Activated naive CD8-positive, alpha-beta T cell treated with anti-CD3 and anti-CD28 coated beads, Interleukin-2, amount 10 ng/mL, durations not matched to agents 7 days and 5 days (primary cell): ENCODE measurements around the gene TTC24. TPM values are rescaled to one million over a fixed set of nuclear protein-coding genes. Genes with fewer than 3 reads are reported as not detected.
A peak's percentile ranks its signal among the peaks of the same experiment; 100 is the strongest.
"Not testable (repeated sequence)": the region's sequence is repeated elsewhere in the genome, so short reads cannot be mapped to it uniquely, and the experiment has no call there.

Experiments
- ATAC-seq: fragments of 150-1000 bp; cut with Tn5 transposase; one replicate; pipeline ENCODE4 v1.10.0; 2021; ENCODE audit warnings: low read depth, moderate library complexity
- POLR2A ChIA-PET: fragments of 350-600 bp; sonication (Branson Sonifier 250); formaldehyde crosslinking; loops from one replicate; lab custom pipeline; 2021; ENCODE audit warnings: antibody characterized with exemption; lab: Charles Lee
- DNase-seq: peaks from one replicate; pipeline ENCODE4 v3.0.0; 2021
- H3K27ac Mint-ChIP-seq: one replicate; pipeline ENCODE4 v1.8.0; 2022; ENCODE audit warnings: mild to moderate bottlenecking, mixed read lengths
- H3K27me3 Mint-ChIP-seq: one replicate; pipeline ENCODE4 v1.8.0; 2022; ENCODE audit warnings: mild to moderate bottlenecking, moderate library complexity, mixed read lengths
- H3K36me3 Mint-ChIP-seq: one replicate; pipeline ENCODE4 v1.8.0; 2021; ENCODE audit warnings: mild to moderate bottlenecking, mixed read lengths
- H3K4me1 Mint-ChIP-seq: one replicate; pipeline ENCODE4 v1.8.0; 2021; ENCODE audit warnings: mixed read lengths
- H3K4me3 Mint-ChIP-seq: one replicate; pipeline ENCODE4 v1.8.0; 2022; ENCODE audit warnings: mild to moderate bottlenecking, moderate library complexity, mixed read lengths
- H3K9me3 Mint-ChIP-seq: one replicate; pipeline ENCODE4 v1.8.0; 2021; ENCODE audit warnings: mixed read lengths
- total RNA-seq, 2 experiments: library from RNA; stranded (reverse); gene quantifications; one replicate each; pipeline ENCODE4 v1.2.3, GENCODE V29; 2021

Gene TTC24
- total RNA-seq, 2 experiments from 2014 or later, result 22.7 to 24.1 TPM

DNA sequence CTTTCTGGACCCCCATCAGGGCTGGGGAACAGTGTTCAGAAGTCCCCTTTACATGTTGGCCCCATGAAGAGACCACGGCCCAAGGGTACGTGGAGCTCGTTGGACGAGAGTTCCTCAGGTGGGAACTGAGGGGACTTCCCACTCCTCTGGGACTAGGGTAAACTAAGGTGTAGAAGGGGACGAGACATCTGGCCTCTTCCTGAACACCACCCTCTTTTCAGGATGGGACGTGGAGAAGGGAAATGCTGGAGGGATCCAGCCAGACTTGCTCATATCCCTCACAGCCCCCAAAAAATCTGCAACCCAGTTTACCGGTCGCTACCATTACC is 14.1 kb downstream of the TTC24 start:
- peaks cover 26% of the 10 kb centered on the region for H3K4me1 Mint-ChIP-seq
- no peak for DNase-seq
- no peaks in the 10 kb centered on the region for H3K27me3 Mint-ChIP-seq
- H3K27ac Mint-ChIP-seq, result no peak overlapping the region
- no peak for ATAC-seq
- no peaks in the 10 kb centered on the region for H3K9me3 Mint-ChIP-seq
- no peak overlapping the region for H3K4me3 Mint-ChIP-seq
- POLR2A ChIA-PET, result interaction anchor here (1.2 to 3.2 kb wide), 3 partner anchors 12 to 127 kb away, joined by 3 to 34 read pairs (median 5); partner anchors contain the start of gene MEF2D
- peaks cover 17% of the 10 kb centered on the region for H3K36me3 Mint-ChIP-seq

DNA sequence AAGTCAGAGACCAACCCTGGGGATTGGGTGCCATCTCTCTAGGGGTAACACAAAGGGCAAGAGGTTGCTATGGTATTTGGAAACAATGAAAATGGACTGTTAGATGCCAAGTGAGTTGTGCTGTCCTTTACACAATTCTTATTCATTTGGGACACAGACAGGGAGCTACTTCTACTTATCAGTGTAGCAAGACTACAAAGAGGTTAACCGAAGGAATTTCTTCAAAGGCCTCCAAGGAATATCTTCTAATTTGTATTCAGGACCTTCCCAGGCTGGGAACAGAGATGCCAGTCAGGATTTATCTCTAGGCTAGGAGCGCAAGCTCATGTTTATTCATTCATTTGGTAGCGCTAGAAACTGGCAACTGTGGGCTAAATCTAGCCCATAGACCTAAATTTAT is 14.7 kb downstream of the TTC24 start:
- ATAC-seq, result no peak
- peaks cover 31% of the 10 kb centered on the region for H3K4me1 Mint-ChIP-seq
- DNase-seq, result no peak
- H3K27ac Mint-ChIP-seq, result no peak overlapping the region
- H3K36me3 Mint-ChIP-seq, result peaks cover 19% of the 10 kb centered on the region
- POLR2A ChIA-PET, result interaction anchor here (0.9 to 1.1 kb wide), 2 partner anchors 12 to 24 kb away, joined by 3 read pairs; no protein-coding TSS in a partner anchor
- no peaks in the 10 kb centered on the region for H3K9me3 Mint-ChIP-seq
- H3K4me3 Mint-ChIP-seq, result no peak overlapping the region
- H3K27me3 Mint-ChIP-seq, result no peaks in the 10 kb centered on the region

DNA sequence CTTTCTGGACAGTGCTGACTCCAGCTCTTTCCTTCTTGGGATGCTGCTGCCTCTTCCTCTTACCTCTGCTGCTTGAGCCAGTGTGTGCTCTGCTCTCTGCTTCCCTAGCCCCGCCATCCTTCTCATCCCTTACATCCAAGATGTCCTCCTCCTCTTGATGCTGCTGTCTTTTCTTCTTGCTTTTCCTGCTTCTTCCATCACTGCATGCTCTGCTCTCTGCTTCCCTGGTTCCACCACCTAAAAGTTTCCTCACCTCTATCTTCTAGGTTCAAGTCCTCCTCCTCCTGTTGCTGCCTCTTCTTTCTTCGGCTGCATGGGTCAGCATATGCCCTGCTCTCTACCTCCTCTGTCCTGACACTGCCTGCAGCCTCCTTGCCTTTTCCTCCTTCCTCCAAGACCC is 15.5 kb downstream of the TTC24 start:
- no peak for DNase-seq
- Mint-ChIP-seq H3K4me3 (no peak overlapping the region), H3K4me1 (peaks cover 35% of the 10 kb centered on the region), H3K36me3 (peaks cover 21% of the 10 kb centered on the region), H3K27me3 (no peaks in the 10 kb centered on the region), H3K9me3 (no peaks in the 10 kb centered on the region), H3K27ac (peak overlapping the region; percentile 41)
- no peak for ATAC-seq
- POLR2A ChIA-PET, result interaction anchor here (0.9 to 1.1 kb wide), 2 partner anchors 13 to 24 kb away, joined by 3 read pairs; no protein-coding TSS in a partner anchor

DNA sequence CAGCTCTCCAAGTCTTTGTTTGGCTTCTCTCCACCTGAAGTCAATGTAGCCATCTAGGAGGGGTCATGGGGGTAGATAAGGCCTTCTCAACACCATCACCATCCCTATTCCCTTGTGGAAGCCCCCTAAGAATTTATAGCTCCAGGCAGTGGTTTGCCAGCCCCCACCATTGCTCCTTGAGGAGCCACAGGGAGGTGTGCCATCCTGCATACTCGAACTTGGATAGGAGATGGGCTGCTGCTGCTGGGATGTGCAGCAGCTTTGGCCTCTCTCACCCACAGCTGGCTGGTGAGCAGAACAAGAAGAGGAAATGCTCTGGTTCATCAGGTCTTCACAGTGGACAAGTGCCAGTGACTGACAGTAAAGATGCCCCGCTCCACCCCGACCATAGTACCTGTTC is 16.9 kb downstream of the TTC24 start:
- POLR2A ChIA-PET, result no interaction called here
- Mint-ChIP-seq H3K27me3 (no peaks in the 10 kb centered on the region), H3K4me1 (peaks cover 31% of the 10 kb centered on the region), H3K4me3 (no peak overlapping the region), H3K27ac (no peak overlapping the region), H3K36me3 (peaks cover 21% of the 10 kb centered on the region), H3K9me3 (no peaks in the 10 kb centered on the region)
- DNase-seq (no peak), ATAC-seq (no peak)

DNA sequence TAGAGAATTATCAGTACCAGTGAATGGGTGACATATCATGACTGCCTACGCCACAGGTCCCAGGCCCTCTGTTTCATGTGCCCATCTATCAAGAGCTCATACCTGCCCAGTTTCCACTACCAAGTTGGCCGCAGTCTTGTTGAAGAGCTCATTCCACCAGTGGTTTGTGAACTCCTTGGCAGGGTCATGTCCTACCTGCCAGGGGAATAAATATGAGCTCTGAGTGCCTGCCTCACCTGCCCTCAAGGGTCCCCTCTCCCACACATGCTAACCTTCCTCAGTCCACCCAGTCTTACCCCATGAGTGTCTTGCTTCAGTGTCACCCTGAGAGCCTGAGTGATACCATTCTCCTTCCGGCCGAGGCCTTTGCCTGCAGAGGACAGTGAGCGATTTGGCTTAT is 18.6 kb downstream of the TTC24 start:
- peaks cover 34% of the 10 kb centered on the region for H3K4me1 Mint-ChIP-seq
- peaks cover 20% of the 10 kb centered on the region for H3K36me3 Mint-ChIP-seq
- no peak for DNase-seq
- no peak for ATAC-seq
- POLR2A ChIA-PET, result interaction anchor here (1.4 kb wide), 1 partner anchor 97 kb away, joined by 4 read pairs; no protein-coding TSS in a partner anchor
- H3K27ac Mint-ChIP-seq, result no peak overlapping the region
- H3K27me3 Mint-ChIP-seq, result no peaks in the 10 kb centered on the region
- no peaks in the 10 kb centered on the region for H3K9me3 Mint-ChIP-seq
- no peak overlapping the region for H3K4me3 Mint-ChIP-seq

DNA sequence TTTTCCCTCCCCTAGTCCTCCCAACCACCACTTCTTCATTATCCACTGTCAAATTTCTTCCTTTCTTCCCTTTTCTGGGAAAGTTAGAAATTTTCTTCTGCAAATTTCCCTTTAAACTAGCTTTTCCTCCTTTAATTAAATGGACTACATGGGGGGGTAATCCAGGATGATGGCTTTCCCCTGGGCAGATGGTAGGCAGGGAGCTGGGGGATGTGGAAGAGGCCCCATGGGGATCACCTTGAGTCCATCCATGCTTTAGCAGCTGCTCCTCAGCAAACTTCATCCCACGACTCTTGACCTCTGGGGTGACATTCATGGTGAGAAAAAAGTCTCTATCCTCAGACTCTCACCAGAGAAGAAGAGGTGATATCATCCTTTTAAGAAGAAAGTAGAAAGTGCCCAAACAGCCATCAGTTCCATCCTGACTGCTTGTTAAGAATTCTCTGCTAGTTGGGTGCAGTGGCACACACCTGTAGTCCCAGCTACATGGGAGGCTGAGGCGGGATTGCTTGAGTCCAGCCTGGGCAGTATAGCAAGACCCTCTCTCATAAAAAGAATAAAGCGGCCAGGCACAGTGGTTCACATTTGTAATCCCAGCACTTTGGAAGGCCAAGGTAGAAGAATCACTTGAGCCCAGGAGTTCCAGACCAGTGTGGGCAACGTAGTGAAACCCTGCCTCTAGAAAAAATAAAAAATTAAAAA is 19.4 kb downstream of the TTC24 start:
- Mint-ChIP-seq H3K36me3 (peaks cover 20% of the 10 kb centered on the region), H3K27ac (no peak overlapping the region), H3K4me1 (peaks cover 34% of the 10 kb centered on the region), H3K9me3 (no peaks in the 10 kb centered on the region), H3K27me3 (no peaks in the 10 kb centered on the region), H3K4me3 (no peak overlapping the region)
- DNase-seq, result no peak
- ATAC-seq, result no peak
- POLR2A ChIA-PET, result interaction anchor here (1.1 to 4.1 kb wide), 4 partner anchors 7 to 312 kb away, joined by 4 to 30 read pairs (median 12); partner anchors contain the start of gene NAXE

DNA sequence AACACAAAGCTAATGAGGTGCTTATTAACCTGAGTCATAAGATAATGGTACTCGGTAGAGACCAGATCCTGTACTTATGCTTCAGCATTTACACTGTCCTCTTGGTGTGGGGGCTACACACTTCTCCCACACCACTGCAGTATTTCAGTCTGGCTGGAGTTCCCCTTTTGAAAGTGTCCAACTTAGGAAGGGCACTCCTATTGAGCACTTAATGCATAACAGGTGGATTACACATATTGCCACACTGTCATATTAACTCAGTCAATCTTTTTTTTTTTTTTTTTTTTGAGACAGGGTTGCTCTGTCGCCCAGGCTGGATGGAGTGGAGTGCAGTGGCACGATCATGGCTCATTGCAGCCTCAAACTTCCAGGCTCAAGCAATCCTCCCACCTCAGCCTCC is 20.3 kb downstream of the TTC24 start:
- H3K4me1 Mint-ChIP-seq, result peaks cover 34% of the 10 kb centered on the region
- POLR2A ChIA-PET, result interaction anchor here (0.7 to 4.1 kb wide), 5 partner anchors 8 to 313 kb away, joined by 3 to 30 read pairs (median 9); partner anchors contain the start of genes MEF2D and NAXE
- H3K36me3 Mint-ChIP-seq, result peaks cover 19% of the 10 kb centered on the region
- no peaks in the 10 kb centered on the region for H3K27me3 Mint-ChIP-seq
- ATAC-seq, result no peak
- no peak overlapping the region for H3K27ac Mint-ChIP-seq
- no peaks in the 10 kb centered on the region for H3K9me3 Mint-ChIP-seq
- peak overlapping the region; percentile 99 for H3K4me3 Mint-ChIP-seq
- no peak for DNase-seq

DNA sequence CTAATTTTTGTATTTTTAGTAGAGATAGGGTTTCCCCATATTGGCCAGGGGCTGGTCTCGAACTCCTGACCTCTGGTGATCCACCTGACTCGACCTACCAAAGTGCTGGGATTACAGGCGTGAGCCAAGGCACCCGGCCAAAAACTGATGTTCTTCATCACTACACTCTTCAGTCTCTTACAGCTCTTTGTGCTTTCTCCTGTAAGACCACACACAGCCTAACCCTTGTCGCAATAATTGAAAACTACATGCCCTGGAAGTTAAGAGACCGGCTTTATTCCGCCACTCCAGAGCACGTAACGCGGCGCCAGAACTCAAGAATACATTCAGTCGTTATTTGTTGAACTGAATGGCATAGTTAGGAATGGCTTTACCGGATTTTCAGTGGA is 21.2 kb downstream of the TTC24 start:
- ATAC-seq, result peak; percentile 5
- Mint-ChIP-seq H3K4me3 (peak overlapping the region; percentile 99), H3K9me3 (no peaks in the 10 kb centered on the region), H3K27me3 (no peaks in the 10 kb centered on the region), H3K27ac (peak overlapping the region; percentile 96), H3K4me1 (peaks cover 30% of the 10 kb centered on the region), H3K36me3 (peaks cover 15% of the 10 kb centered on the region)
- no peak for DNase-seq
- POLR2A ChIA-PET, result interaction anchor here (1.8 to 4.1 kb wide), 3 partner anchors 9 to 96 kb away, joined by 8 to 30 read pairs (median 18); partner anchors contain the start of gene NAXE

DNA sequence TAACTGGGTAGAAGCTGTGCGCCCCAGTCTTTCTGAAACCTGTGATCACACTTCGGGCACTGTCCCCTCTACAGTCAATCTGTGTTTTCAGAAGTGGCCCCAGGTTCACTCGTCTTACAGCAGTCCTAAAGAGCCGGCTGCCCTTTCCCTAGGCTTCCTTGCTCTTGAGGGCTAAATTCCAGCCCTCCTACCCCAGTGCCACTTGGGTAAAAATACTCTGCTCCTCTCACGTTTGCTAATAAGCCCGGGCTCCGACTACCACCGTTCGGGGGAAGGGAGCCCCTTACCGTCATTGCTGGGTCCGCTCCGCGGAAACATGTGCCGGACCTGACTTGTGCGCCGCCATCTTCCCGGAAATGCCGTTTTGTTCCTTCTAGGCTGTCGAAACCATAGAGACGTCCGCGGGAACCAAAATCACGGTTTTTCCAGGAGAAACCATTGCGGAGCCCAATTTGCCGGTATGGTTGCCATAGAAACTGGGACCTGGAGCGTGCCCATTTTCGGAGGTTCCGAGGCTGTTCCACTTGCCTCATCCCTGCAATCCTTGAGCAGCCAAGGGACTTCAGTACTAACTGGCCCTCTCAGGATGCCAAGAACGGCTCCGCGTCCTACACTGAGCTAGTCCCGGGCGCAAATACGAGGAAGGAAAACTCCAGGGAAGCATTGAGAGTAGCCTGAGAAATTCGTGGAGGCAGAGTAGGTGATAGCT is 21.8 kb downstream of the TTC24 start, which contains the start of gene GPATCH4:
Gene GPATCH4, minus strand, starts transcription at position 358 of the 709 bp plus-strand sequence.
- Mint-ChIP-seq H3K27ac (peak within 1 kb of the TSS; percentile 96), H3K27me3 (no peaks in the 10 kb centered on the region), H3K4me3 (peak within 1 kb of the TSS; percentile 99), H3K9me3 (no peaks in the 10 kb centered on the region), H3K4me1 (peaks cover 29% of the 10 kb centered on the region), H3K36me3 (peaks cover 13% of the 10 kb centered on the region)
- peak; percentile 76 for ATAC-seq
- peak; percentile 84 for DNase-seq
- POLR2A ChIA-PET, result interaction anchor here (0.6 to 4.1 kb wide), 8 partner anchors 10 to 549 kb away, joined by 3 to 30 read pairs (median 5); partner anchors contain the start of genes MEF2D and NAXE

DNA sequence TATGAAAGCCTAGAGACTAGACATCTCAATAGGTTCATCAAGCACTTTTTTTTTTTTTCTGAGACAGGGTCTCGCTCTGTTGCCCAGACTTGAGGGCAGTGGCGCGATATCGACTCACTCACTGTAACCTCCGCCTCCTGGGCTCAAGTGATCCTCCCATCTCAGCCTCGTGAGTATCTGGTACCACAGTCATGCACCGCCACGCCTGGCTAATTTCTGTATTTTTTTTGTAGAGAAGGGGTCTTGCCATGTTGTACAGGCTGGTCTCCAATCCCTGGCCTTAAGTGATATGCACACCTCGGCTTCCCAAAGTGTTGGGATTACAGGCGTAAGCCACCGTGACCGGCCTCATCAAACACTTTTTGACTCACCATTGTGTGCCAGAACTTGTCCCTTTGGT is 22.4 kb downstream of the TTC24 start:
- ATAC-seq, result no peak
- peak overlapping the region; percentile 96 for H3K27ac Mint-ChIP-seq
- no peaks in the 10 kb centered on the region for H3K9me3 Mint-ChIP-seq
- H3K4me3 Mint-ChIP-seq, result peak overlapping the region; percentile 99
- POLR2A ChIA-PET, result interaction anchor here (0.6 to 4.1 kb wide), 8 partner anchors 10 to 549 kb away, joined by 3 to 30 read pairs (median 5); partner anchors contain the start of genes MEF2D and NAXE
- H3K36me3 Mint-ChIP-seq, result peaks cover 11% of the 10 kb centered on the region
- no peaks in the 10 kb centered on the region for H3K27me3 Mint-ChIP-seq
- no peak for DNase-seq
- peaks cover 29% of the 10 kb centered on the region for H3K4me1 Mint-ChIP-seq

DNA sequence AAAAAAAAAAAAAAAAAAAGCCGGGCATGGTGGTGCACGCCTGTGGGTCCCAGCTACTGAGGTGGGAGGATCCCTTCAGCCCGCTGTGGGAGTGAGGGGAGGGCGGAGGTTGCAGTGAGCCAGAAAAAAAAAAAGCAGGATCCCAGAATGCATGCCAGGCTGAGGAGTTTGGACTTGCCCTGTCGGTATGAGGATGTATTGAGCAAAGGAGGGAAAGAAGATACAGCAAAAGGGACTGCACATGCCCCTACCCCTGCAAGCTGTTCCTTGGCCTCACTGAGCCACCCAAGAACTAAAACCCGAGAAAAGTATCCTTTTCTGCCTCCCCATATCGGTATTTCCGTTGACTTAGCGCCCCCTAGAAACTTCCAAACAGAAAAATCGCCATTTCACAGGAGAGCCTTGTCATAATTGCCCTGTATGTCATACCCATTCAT is 23.1 kb downstream of the TTC24 start:
- Mint-ChIP-seq H3K27me3 (no peaks in the 10 kb centered on the region), H3K27ac (no peak overlapping the region), H3K4me3 (peak overlapping the region; percentile 50), H3K36me3 (peaks cover 9% of the 10 kb centered on the region), H3K4me1 (peaks cover 30% of the 10 kb centered on the region), H3K9me3 (no peaks in the 10 kb centered on the region)
- ATAC-seq (no peak), DNase-seq (peak; percentile 18)
- POLR2A ChIA-PET, result interaction anchor here (0.7 to 4.1 kb wide), 4 partner anchors 11 to 145 kb away, joined by 3 to 30 read pairs (median 12); partner anchors contain the start of genes MEF2D and NAXE

DNA sequence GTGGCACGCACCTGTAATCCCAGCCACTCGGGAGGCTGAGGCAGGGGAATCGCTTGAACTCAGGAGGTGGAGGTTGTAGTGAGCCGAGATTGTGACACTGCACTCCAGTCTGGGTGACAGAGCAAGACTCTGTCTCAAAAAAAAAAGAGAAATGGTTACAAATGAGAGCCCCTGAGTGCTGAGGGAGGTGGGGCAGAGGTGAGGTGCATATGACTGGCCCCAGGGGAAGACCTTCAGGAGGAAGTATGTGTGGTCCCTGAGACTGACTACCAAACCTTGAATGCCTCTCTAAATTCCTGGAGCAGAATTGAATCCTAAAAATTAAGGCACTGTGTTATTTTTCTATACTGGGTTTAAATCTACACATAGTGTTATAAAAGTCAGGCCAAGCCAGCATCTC is 27.8 kb downstream of the TTC24 start:
- H3K36me3 Mint-ChIP-seq, POLR2A ChIA-PET: not testable (repeated sequence)

More for the DNA sequence above, 27.8 kb downstream of the TTC24 start:
- H3K4me1 Mint-ChIP-seq, H3K4me3 Mint-ChIP-seq, H3K9me3 Mint-ChIP-seq, ATAC-seq, H3K27ac Mint-ChIP-seq: not testable (repeated sequence)
- DNase-seq, result peak; percentile 10
- H3K27me3 Mint-ChIP-seq, result peaks cover 11% of the 10 kb centered on the region
